Endodermal cell (in vitro differentiated cells): ENCODE measurements around the gene AIF1L. TPM values are rescaled to one million over a fixed set of nuclear protein-coding genes. Genes with fewer than 3 reads are reported as not detected.

Source experiments
- DNase-seq: peaks from one replicate; pipeline ENCODE4 v3.0.0-alpha.2; 2017
- H3K27ac ChIP-seq: 2 replicates; pipeline ENCODE4 v1.5.1; 2013; ENCODE audit warnings: mild to moderate bottlenecking, low read depth, low read length, moderate library complexity
- H3K27me3 ChIP-seq: 2 replicates; pipeline ENCODE4 v1.6.1; 2013; ENCODE audit warnings: mild to moderate bottlenecking, low read length, moderate library complexity; ENCODE audit not compliant: insufficient read depth, control insufficient read depth, poor library complexity, severe bottlenecking
- H3K36me3 ChIP-seq: 2 replicates; pipeline ENCODE4 v1.7.0; 2013; ENCODE audit warnings: mild to moderate bottlenecking, low read length, moderate library complexity; ENCODE audit not compliant: control insufficient read depth, insufficient read depth
- H3K4me1 ChIP-seq: one replicate; pipeline ENCODE4 v1.7.0; 2013; ENCODE audit warnings: low read length; ENCODE audit not compliant: control insufficient read depth, insufficient read depth
- H3K4me3 ChIP-seq: 2 replicates; pipeline ENCODE4 v1.5.1; 2013; ENCODE audit warnings: mild to moderate bottlenecking, low read length, moderate library complexity
- H3K9ac ChIP-seq: 2 replicates; pipeline ENCODE4 v1.6.1; 2013; ENCODE audit warnings: mild to moderate bottlenecking, low read length, moderate library complexity; ENCODE audit not compliant: poor library complexity, severe bottlenecking; ENCODE audit errors: extremely low read depth
- H3K9me3 ChIP-seq: 2 replicates; pipeline ENCODE4 v1.6.1; 2013; ENCODE audit warnings: mild to moderate bottlenecking, low read length, moderate library complexity; ENCODE audit not compliant: control insufficient read depth
- H3K27ac Mint-ChIP-seq: 2 replicates; pipeline ENCODE4 v1.8.0; 2020; ENCODE audit warnings: mixed read lengths
- H3K27me3 Mint-ChIP-seq: 2 replicates; pipeline ENCODE4 v1.8.0; 2021; ENCODE audit warnings: mild to moderate bottlenecking, mixed read lengths; ENCODE audit not compliant: insufficient read depth
- H3K36me3 Mint-ChIP-seq: 2 replicates; pipeline ENCODE4 v1.8.0; 2020; ENCODE audit warnings: low read depth, mixed read lengths
- H3K4me1 Mint-ChIP-seq: 2 replicates; pipeline ENCODE4 v1.8.0; 2020; ENCODE audit warnings: mixed read lengths
- H3K4me3 Mint-ChIP-seq: 2 replicates; pipeline ENCODE4 v1.8.0; 2020; ENCODE audit warnings: mild to moderate bottlenecking, moderate library complexity, mixed read lengths
- H3K9me3 Mint-ChIP-seq: 2 replicates; pipeline ENCODE4 v1.8.0; 2020; ENCODE audit warnings: mild to moderate bottlenecking, mixed read lengths
- WGBS, 2 experiments: methylation state at CpG; one replicate each; pipeline versions ENCODE4 v1.1.5 to v1.1.7; 2013; ENCODE audit warnings: missing lambda C conversion rate in 2 of 2, mixed read lengths in 1 of 2; ENCODE audit not compliant: insufficient coverage in 1 of 2, insufficient read length in 1 of 2; 5-methylcytosine and 5-hydroxymethylcytosine counted together
- total RNA-seq, 2 donors: library from RNA; stranded (reverse); fragmentation: NEBNext Ultra II Directional in 1 of 2; extraction: Animal tissue kit (Norgen Biotek cat#: 25700) in 1 of 2; gene quantifications; 2 replicates in 1 of 2; 3 replicates in 1 of 2; pipeline ENCODE4 v1.2.1, GENCODE V29; 2021
- TF ChIP-seq, protein P1 (sequence below): fragments of 200-600 bp; sonication (generic); conservative IDR thresholded peaks from 2 replicates; pipeline ENCODE4 v1.5.0; 2021; ENCODE audit warnings: antibody characterized with exemption, mild to moderate bottlenecking

AIF1L gene
- total RNA-seq, 2 donors from 2014 or later = 93.4 to 117 TPM

- Histone ChIP-seq H3K36me3 (peaks cover 18% of the 10 kb centered on the region), H3K4me1 (no peaks in the 10 kb centered on the region), H3K27ac (no peak overlapping the region), H3K9me3 (no peaks in the 10 kb centered on the region), H3K9ac (no peak overlapping the region), H3K27me3 (no peaks in the 10 kb centered on the region), H3K4me3 (no peak overlapping the region)
- Mint-ChIP-seq H3K36me3 (peaks cover 46% of the 10 kb centered on the region), H3K4me1 (peaks cover 3% of the 10 kb centered on the region), H3K9me3 (no peaks in the 10 kb centered on the region), H3K4me3 (no peak overlapping the region), H3K27me3 (no peaks in the 10 kb centered on the region), H3K27ac (no peak overlapping the region)
- 91 to 94% methylated on average over 6 to 8 of the region's 8 CpGs for WGBS, 2 experiments
- TF ChIP-seq, protein P1, sequence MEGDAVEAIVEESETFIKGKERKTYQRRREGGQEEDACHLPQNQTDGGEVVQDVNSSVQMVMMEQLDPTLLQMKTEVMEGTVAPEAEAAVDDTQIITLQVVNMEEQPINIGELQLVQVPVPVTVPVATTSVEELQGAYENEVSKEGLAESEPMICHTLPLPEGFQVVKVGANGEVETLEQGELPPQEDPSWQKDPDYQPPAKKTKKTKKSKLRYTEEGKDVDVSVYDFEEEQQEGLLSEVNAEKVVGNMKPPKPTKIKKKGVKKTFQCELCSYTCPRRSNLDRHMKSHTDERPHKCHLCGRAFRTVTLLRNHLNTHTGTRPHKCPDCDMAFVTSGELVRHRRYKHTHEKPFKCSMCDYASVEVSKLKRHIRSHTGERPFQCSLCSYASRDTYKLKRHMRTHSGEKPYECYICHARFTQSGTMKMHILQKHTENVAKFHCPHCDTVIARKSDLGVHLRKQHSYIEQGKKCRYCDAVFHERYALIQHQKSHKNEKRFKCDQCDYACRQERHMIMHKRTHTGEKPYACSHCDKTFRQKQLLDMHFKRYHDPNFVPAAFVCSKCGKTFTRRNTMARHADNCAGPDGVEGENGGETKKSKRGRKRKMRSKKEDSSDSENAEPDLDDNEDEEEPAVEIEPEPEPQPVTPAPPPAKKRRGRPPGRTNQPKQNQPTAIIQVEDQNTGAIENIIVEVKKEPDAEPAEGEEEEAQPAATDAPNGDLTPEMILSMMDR = no peak
- no peak for DNase-seq
Measured at GRCh38 chr9:131107760-131108159, 11.4 kb downstream of the AIF1L start.

DNA sequence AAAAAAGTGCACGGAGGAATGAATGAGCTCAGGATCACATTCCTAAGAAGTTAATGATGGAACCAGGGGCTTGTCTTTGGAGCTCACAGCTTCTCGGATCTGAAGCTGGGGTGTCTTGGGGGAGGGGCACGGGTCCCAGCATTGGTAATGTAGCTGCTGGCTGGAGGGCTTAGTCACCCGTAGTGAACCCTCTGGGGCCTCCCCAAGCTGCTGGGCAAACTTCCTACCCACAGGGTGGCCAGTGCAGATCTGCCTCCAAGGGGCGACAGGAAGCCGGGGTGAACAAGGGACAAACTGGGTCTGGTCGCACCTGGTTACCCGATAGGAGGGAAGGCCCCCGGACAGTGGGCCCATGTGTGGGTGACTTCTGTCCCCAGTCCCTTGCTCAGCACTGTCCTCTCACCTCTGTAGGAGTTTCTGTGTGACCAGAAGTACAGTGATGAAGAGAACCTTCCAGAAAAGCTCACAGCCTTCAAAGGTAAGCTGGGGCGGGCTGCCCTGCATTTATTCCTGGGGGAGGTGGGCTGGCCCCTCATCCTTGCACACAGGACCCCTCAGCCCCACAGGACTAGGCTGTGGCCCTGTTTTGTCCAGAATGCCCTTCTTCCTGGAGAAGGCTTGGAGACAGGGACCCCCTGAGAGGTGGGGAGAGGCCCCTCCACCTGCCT lies 15.0 kb downstream of the AIF1L start:
- Mint-ChIP-seq H3K27me3 (no peaks in the 10 kb centered on the region), H3K9me3 (no peaks in the 10 kb centered on the region), H3K27ac (peak overlapping the region; percentile 64), H3K36me3 (peaks cover 54% of the 10 kb centered on the region), H3K4me1 (peaks cover 3% of the 10 kb centered on the region), H3K4me3 (no peak overlapping the region)
- H3K9ac ChIP-seq = no peak overlapping the region
- H3K9me3 ChIP-seq = no peaks in the 10 kb centered on the region
- H3K27me3 ChIP-seq = no peaks in the 10 kb centered on the region
- H3K36me3 ChIP-seq = peaks cover 9% of the 10 kb centered on the region
- DNase-seq = no peak
- H3K4me1 ChIP-seq = no peaks in the 10 kb centered on the region
- H3K27ac ChIP-seq = peak overlapping the region; percentile 91
- H3K4me3 ChIP-seq = no peak overlapping the region
- 69 to 91% methylated on average over 6 to 10 of the region's 10 CpGs for WGBS, 2 experiments
- TF ChIP-seq, protein P1 = no peak

DNA sequence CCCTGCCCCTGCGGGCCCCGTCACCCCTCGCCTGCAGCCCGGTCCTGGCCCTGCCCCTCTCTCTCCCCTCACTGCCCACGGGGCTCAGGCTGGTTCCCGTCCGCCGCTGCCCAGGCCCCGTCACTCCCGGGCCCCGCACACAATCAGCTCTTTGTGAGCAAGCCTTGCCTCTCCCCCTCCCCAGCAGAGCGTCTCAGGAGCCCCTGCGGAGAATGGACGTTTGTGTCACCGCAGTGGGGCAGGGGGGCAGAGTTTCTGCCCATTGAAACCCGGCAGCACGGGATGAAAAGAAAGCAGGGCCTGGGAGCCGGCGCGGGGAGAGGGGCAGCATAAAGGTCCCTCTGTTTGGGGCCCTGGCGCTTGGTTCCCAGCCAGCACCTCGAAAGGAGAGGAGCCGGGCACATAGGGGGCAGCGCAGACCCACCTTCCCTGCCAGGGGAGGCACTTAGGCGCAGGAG lies 15.6 kb downstream of the AIF1L start:
- peaks cover 54% of the 10 kb centered on the region for H3K36me3 Mint-ChIP-seq
- TF ChIP-seq, protein P1 = peak; percentile 41
- H3K27ac Mint-ChIP-seq = peak overlapping the region; percentile 64
- H3K9me3 ChIP-seq = no peaks in the 10 kb centered on the region
- no peak overlapping the region for H3K4me3 ChIP-seq
- H3K9ac ChIP-seq = no peak overlapping the region
- peak overlapping the region; percentile 91 for H3K27ac ChIP-seq
- no peaks in the 10 kb centered on the region for H3K9me3 Mint-ChIP-seq
- WGBS, 2 experiments = 72 to 73% methylated on average over 13 to 24 of the region's 25 CpGs
- H3K4me1 Mint-ChIP-seq = peaks cover 3% of the 10 kb centered on the region
- H3K27me3 Mint-ChIP-seq = no peaks in the 10 kb centered on the region
- H3K27me3 ChIP-seq = no peaks in the 10 kb centered on the region
- peak; percentile 73 for DNase-seq
- peaks cover 8% of the 10 kb centered on the region for H3K36me3 ChIP-seq
- no peaks in the 10 kb centered on the region for H3K4me1 ChIP-seq
- no peak overlapping the region for H3K4me3 Mint-ChIP-seq
